ENCODE data around the gene DYDC2. TPM values are rescaled to one million over a fixed set of nuclear protein-coding genes. Genes with fewer than 3 reads are reported as not detected.

DYDC2 gene
- total and polyA plus RNA-seq, 12 donors, result not detected

GRCh38 chr10:80400136-80400804 is 43.7 kb downstream of the DYDC2 start:
- WGBS, 2 donors, result 65 to 70% methylated on average over 8 of the region's 8 CpGs
- H3K27me3 ChIP-seq, result no peaks in the 10 kb centered on the region
- H3K4me1 ChIP-seq, result peaks cover 0 to 6% (median 0%) of the 10 kb centered on the region in 9 donors
- DNase-seq, result no peak
- H3K4me3 ChIP-seq, result no peak overlapping the region
- no peak for TF ChIP-seq CTCF (IDR thresholded peaks at IDR 0.05)
- intact Hi-C loops (cut with DNase I), result no loop called here
- no peaks in the 10 kb centered on the region for H3K9me3 ChIP-seq
- peak in 2 of 8 donors; percentile 33 to 55 for ATAC-seq
- peak overlapping the region in 1 of 10 donors; percentile 32 for H3K27ac ChIP-seq
- H3K36me3 ChIP-seq, result no peaks in the 10 kb centered on the region

- ATAC-seq, result no peak
- intact Hi-C loops (cut with DNase I), result loop anchor here in 1 of 10 donors (5.0 kb wide), 1 partner anchor 47 kb away; the partner anchor contains the start of gene TSPAN14
- H3K27me3 ChIP-seq, result peaks cover 0 to 9% (median 0%) of the 10 kb centered on the region in 7 donors
- DNase-seq, result no peak
- H3K4me3 ChIP-seq, result no peak overlapping the region
- WGBS, 2 donors, result 95 to 100% methylated on average over 1 of the region's 1 CpG
- peaks cover 0 to 39% (median 19%) of the 10 kb centered on the region in 9 donors for H3K4me1 ChIP-seq
- no peaks in the 10 kb centered on the region for H3K9me3 ChIP-seq
- no peak for TF ChIP-seq CTCF (IDR thresholded peaks at IDR 0.05)
- peak overlapping the region in 5 of 10 donors; percentile 26 to 48 (median 41) for H3K27ac ChIP-seq
- no peaks in the 10 kb centered on the region for H3K36me3 ChIP-seq
Measured at GRCh38 chr10:80405035-80405434, 48.5 kb downstream of the DYDC2 start.

GRCh38 chr10:80405626-80406025 is 49.0 kb downstream of the DYDC2 start:
- Histone ChIP-seq H3K27me3 (peaks cover 0 to 9% (median 0%) of the 10 kb centered on the region in 7 donors), H3K4me3 (no peak overlapping the region), H3K4me1 (peaks cover 0 to 43% (median 25%) of the 10 kb centered on the region in 9 donors), H3K36me3 (no peaks in the 10 kb centered on the region), H3K27ac (peak overlapping the region in 7 of 10 donors; percentile 18 to 48 (median 41)), H3K9me3 (no peaks in the 10 kb centered on the region)
- no peak for DNase-seq
- 69 to 71% methylated on average over 4 of the region's 4 CpGs for WGBS, 2 donors
- ATAC-seq, result peak in 1 of 8 donors; percentile 21
- intact Hi-C loops (cut with DNase I), result loop anchor here in 1 of 10 donors (5.0 kb wide), 1 partner anchor 47 kb away; the partner anchor contains the start of gene TSPAN14
- no peak for TF ChIP-seq CTCF (IDR thresholded peaks at IDR 0.05)

GRCh38 chr10:80406204-80406603 is 49.6 kb downstream of the DYDC2 start:
- ATAC-seq (peak in 1 of 8 donors; percentile 16), DNase-seq (no peak)
- intact Hi-C loops (cut with DNase I), result loop anchor here in 1 of 10 donors (5.0 kb wide), 1 partner anchor 46 kb away; the partner anchor contains the start of gene TSPAN14

More at GRCh38 chr10:80406204-80406603, 49.6 kb downstream of the DYDC2 start:
- no peaks in the 10 kb centered on the region for H3K9me3 ChIP-seq
- H3K4me1 ChIP-seq, result peaks cover 2 to 48% (median 31%) of the 10 kb centered on the region in 9 donors
- H3K36me3 ChIP-seq, result no peaks in the 10 kb centered on the region
- H3K4me3 ChIP-seq, result no peak overlapping the region
- H3K27me3 ChIP-seq, result peaks cover 0 to 9% (median 0%) of the 10 kb centered on the region in 7 donors
- 50 to 67% methylated on average over 4 of the region's 4 CpGs for WGBS, 2 donors
- TF ChIP-seq CTCF (IDR thresholded peaks at IDR 0.05), result no peak
- peak overlapping the region in 6 of 10 donors; percentile 18 to 48 (median 38) for H3K27ac ChIP-seq

All from heart right ventricle (tissue), 16 donors.